HCT116 (cell line): ENCODE results near the gene PITRM1. TPM values are rescaled to one million over a fixed set of nuclear protein-coding genes. Genes with fewer than 3 reads are reported as not detected.
"Not testable (repeated sequence)": the region's sequence is repeated elsewhere in the genome, so short reads cannot be mapped to it uniquely, and the experiment has no call there.

Source experiments
- ATAC-seq: fragments of 200-7000 bp; cut with Tn5 transposase; 2 replicates; pipeline ENCODE4 v1.9.1; 2020; ENCODE audit warnings: mild to moderate bottlenecking, moderate library complexity
- BruUV-seq: library from RNA; stranded (reverse); fragments of 400-500 nt; replicated peaks from 2 replicates; lab custom pipeline; 2021; lab: Mats Ljungman, UMichigan
- CTCF ChIA-PET: fragments of 300-600 bp; sonication (Branson Sonifier 250); formaldehyde crosslinking; loops from one replicate; lab custom pipeline; 2021; ENCODE audit warnings: antibody characterized with exemption; lab: Charles Lee
- POLR2A ChIA-PET: fragments of 300-600, 350-600 bp; sonication (Branson Sonifier 250); formaldehyde crosslinking; loops from one replicate; lab custom pipeline; 2021; ENCODE audit warnings: antibody characterized with exemption; lab: Charles Lee
- RAD21 ChIA-PET, 2 experiments: fragments of 300-600 bp; sonication (Branson Sonifier 250); formaldehyde crosslinking; loops; one replicate each; lab custom pipeline; 2023; ENCODE audit warnings: low total read pairs in 2 of 2; ENCODE audit not compliant: uncharacterized antibody in 2 of 2, unreplicated experiment in 2 of 2, low non-redundant PET in 1 of 2; lab: Charles Lee
- DNase-seq: peaks from one replicate; pipeline ENCODE4 v3.0.0-alpha.2; 2010; ENCODE audit warnings: low read depth, low spot score
- H2AFZ ChIP-seq: fragments of 200-600 bp; shearing (Covaris generic), sonication (generic); 2 replicates; pipeline ENCODE4 v1.6.1; 2017; ENCODE audit warnings: low read depth, mixed run types, mixed read lengths, antibody characterized with exemption, low read length; ENCODE audit not compliant: poor library complexity, severe bottlenecking
- H3K27ac ChIP-seq: 2 replicates; pipeline ENCODE4 v1.5.1; 2012; ENCODE audit warnings: low read depth, low read length
- H3K27me3 ChIP-seq: fragments of 200-600 bp; sonication (generic); 2 replicates; pipeline ENCODE4 v1.6.1; 2016; ENCODE audit warnings: mixed run types, low read length, mixed read lengths; ENCODE audit not compliant: insufficient read depth
- H3K36me3 ChIP-seq, 2 experiments: fragments of 200-500 bp in 1 of 2; fragments of 200-600 bp in 1 of 2; sonication (Bioruptor generic) in 1 of 2; sonication (generic) in 1 of 2; 2 replicates each; pipeline versions ENCODE4 v1.5.1 to v1.6.1; 2014 to 2016; ENCODE audit warnings: low read length in 2 of 2, inconsistent platforms in 1 of 2, mixed read lengths in 1 of 2, mixed run types in 1 of 2; ENCODE audit not compliant: insufficient read depth in 2 of 2, control insufficient read depth in 1 of 2
- H3K4me1 ChIP-seq, 2 experiments: fragments of 200-600 bp in 1 of 2; sonication (generic) in 1 of 2; 2 replicates each; pipeline versions ENCODE4 v1.5.1 to v1.6.1; 2012 to 2017; ENCODE audit warnings: low read length in 2 of 2, inconsistent platforms in 1 of 2, mild to moderate bottlenecking in 1 of 2, mixed read lengths in 1 of 2, mixed run types in 1 of 2, moderate library complexity in 1 of 2; ENCODE audit not compliant: insufficient read depth in 2 of 2, control insufficient read depth in 1 of 2
- H3K4me2 ChIP-seq: fragments of 200-600 bp; sonication (generic); 2 replicates; pipeline ENCODE4 v1.6.1; 2017; ENCODE audit warnings: mixed run types, low read length, mixed read lengths
- H3K4me3 ChIP-seq, 2 experiments: fragments of 200-600 bp in 1 of 2; sonication (generic) in 1 of 2; replicated peaks in 1 of 2; 2 replicates each; pipeline ENCODE4 v1.5.1; 2011 to 2016; ENCODE audit warnings: low read length in 2 of 2, control low read depth in 1 of 2, low read depth in 1 of 2, mild to moderate bottlenecking in 1 of 2, mixed read lengths in 1 of 2, mixed run types in 1 of 2
- H3K79me2 ChIP-seq: fragments of 200-600 bp; sonication (generic); 2 replicates; pipeline ENCODE4 v1.6.1; 2017; ENCODE audit warnings: mild to moderate bottlenecking, mixed run types, low read length, moderate library complexity, mixed read lengths; ENCODE audit not compliant: insufficient read depth
- H3K9ac ChIP-seq: fragments of 200-600 bp; sonication (generic); 2 replicates; pipeline ENCODE4 v1.6.1; 2016; ENCODE audit warnings: low read length, mixed read lengths
- H3K9me2 ChIP-seq: fragments of 200-600 bp; sonication (generic), shearing (Covaris generic); 2 replicates; pipeline ENCODE4 v1.6.1; 2017; ENCODE audit warnings: mixed run types, mild to moderate bottlenecking, moderate library complexity; ENCODE audit not compliant: insufficient read depth
- H3K9me3 ChIP-seq, 2 experiments: fragments of 200-500 bp in 1 of 2; fragments of 200-600 bp in 1 of 2; sonication (Bioruptor generic) in 1 of 2; sonication (generic) in 1 of 2; 2 replicates each; pipeline ENCODE4 v1.6.1; 2014 to 2017; ENCODE audit warnings: low read length in 2 of 2, mixed read lengths in 2 of 2, inconsistent platforms in 1 of 2, low read depth in 1 of 2, mild to moderate bottlenecking in 1 of 2, mixed run types in 1 of 2, moderate library complexity in 1 of 2; ENCODE audit not compliant: control insufficient read depth in 1 of 2, insufficient read depth in 1 of 2
- H4K20me1 ChIP-seq: fragments of 200-600 bp; sonication (generic), shearing (Covaris generic); 2 replicates; pipeline ENCODE4 v1.6.1; 2017; ENCODE audit warnings: mixed run types, mild to moderate bottlenecking, moderate library complexity; ENCODE audit not compliant: insufficient read depth
- EGR1 ChIP-seq: IDR thresholded peaks from 2 replicates; pipeline ENCODE4 v1.6.1; 2012; ENCODE audit warnings: low read depth
- ELF1 ChIP-seq: IDR thresholded peaks from 2 replicates; pipeline ENCODE4 v1.6.1; 2012; ENCODE audit warnings: low read depth, borderline replicate concordance
- EZH2 ChIP-seq: fragments of 200-600 bp; sonication (generic); IDR thresholded peaks from 2 replicates; pipeline ENCODE4 v1.6.1; 2017; ENCODE audit warnings: antibody characterized with exemption, mixed run types
- EZH2phosphoT487 ChIP-seq: fragments of 200-600 bp; IDR thresholded peaks from 2 replicates; pipeline ENCODE4 v1.6.1; 2018; ENCODE audit warnings: antibody characterized with exemption, borderline replicate concordance
- FOSL1 ChIP-seq: IDR thresholded peaks from 2 replicates; pipeline ENCODE4 v1.6.1; 2012; ENCODE audit warnings: low read depth
- JUND ChIP-seq: IDR thresholded peaks from 2 replicates; pipeline ENCODE4 v1.6.1; 2012
- POLR2A ChIP-seq: IDR thresholded peaks from 2 replicates; pipeline ENCODE4 v1.7.0; 2011; ENCODE audit warnings: borderline replicate concordance; ENCODE audit not compliant: insufficient read depth, insufficient read length; ENCODE audit errors: extremely low read depth
- RAD21 ChIP-seq: IDR thresholded peaks from 2 replicates; pipeline ENCODE4 v1.6.1; 2012; ENCODE audit warnings: low read depth, mild to moderate bottlenecking
- SIN3A ChIP-seq: IDR thresholded peaks from 2 replicates; pipeline ENCODE4 v1.6.1; 2012; ENCODE audit warnings: low read depth
- SP1 ChIP-seq: IDR thresholded peaks from 2 replicates; pipeline ENCODE4 v1.6.1; 2012; ENCODE audit warnings: low read depth
- TCF7L2 ChIP-seq: IDR thresholded peaks from 2 replicates; pipeline ENCODE4 v1.7.0; 2011; ENCODE audit warnings: borderline replicate concordance, inconsistent platforms; ENCODE audit not compliant: insufficient read depth, insufficient read length; ENCODE audit errors: extremely low read depth
- YY1 ChIP-seq: IDR thresholded peaks from 2 replicates; pipeline ENCODE4 v1.6.1; 2011; ENCODE audit warnings: low read length, low read depth, moderate library complexity, mild to moderate bottlenecking; ENCODE audit not compliant: insufficient replicate concordance; ENCODE audit errors: extremely low read depth
- ZFX ChIP-seq: fragments of 450-650 bp; IDR thresholded peaks from 2 replicates; pipeline ENCODE4 v1.6.1; 2017
- ZNF274 ChIP-seq: fragments of 200-500 bp; sonication (Bioruptor generic); IDR thresholded peaks from 2 replicates; pipeline ENCODE4 v1.6.1; 2014; ENCODE audit warnings: mild to moderate bottlenecking, low read depth, low read length, inconsistent platforms
- intact Hi-C: fragments of 100-400 bp; cut with micrococcal nuclease; formaldehyde crosslinking; loops from 2 replicates; pipeline ENCODE4 v1.10.0; 2022
- total RNA-seq: library from RNA; stranded (reverse); gene quantifications from one replicate; pipeline ENCODE4 v1.2.1, GENCODE V29; 2021; ENCODE audit not compliant: unreplicated experiment
- TF ChIP-seq, protein P1 (sequence below): IDR thresholded peaks from 2 replicates; pipeline ENCODE4 v1.6.1; 2012

The PITRM1 gene
- total RNA-seq, 1 experiment from 2014 or later = 59.5 TPM

DNA sequence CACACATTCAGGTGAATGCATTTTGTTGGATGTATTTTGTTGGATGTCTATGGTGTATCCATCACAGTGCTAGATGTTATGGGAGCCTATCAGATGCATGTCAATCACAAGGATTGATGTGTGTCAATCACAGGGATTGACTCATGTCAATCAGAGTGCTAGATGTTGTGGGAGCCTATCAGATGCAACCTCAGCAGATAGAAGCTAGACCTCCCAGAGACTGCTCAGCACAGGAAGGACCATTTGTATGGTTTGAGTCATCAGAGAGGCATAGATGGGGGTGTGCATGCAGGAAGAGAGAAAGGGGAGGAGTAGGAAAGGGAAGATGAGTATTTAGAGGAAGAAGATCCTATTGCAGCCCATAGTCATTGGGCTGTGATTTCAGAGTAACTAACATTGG, 48.3 kb upstream of the PITRM1 start:
- CTCF ChIA-PET = no interaction called here
- TF ChIP-seq, protein P1, sequence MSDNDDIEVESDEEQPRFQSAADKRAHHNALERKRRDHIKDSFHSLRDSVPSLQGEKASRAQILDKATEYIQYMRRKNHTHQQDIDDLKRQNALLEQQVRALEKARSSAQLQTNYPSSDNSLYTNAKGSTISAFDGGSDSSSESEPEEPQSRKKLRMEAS = no peak
- TF ChIP-seq EZH2phosphoT487 = no peak
- TF ChIP-seq SP1 = no peak
- TF ChIP-seq ZFX = no peak
- no peak for TF ChIP-seq POLR2A
- TF ChIP-seq SIN3A = no peak
- TF ChIP-seq ELF1 = no peak
- no peak for TF ChIP-seq YY1
- no peak for TF ChIP-seq ZNF274
- TF ChIP-seq JUND = no peak
- TF ChIP-seq EZH2 = no peak
- no peak for TF ChIP-seq TCF7L2
- TF ChIP-seq EGR1 = no peak
- TF ChIP-seq FOSL1 = no peak
- no peak for TF ChIP-seq RAD21
- intact Hi-C loops = no loop called here

DNA sequence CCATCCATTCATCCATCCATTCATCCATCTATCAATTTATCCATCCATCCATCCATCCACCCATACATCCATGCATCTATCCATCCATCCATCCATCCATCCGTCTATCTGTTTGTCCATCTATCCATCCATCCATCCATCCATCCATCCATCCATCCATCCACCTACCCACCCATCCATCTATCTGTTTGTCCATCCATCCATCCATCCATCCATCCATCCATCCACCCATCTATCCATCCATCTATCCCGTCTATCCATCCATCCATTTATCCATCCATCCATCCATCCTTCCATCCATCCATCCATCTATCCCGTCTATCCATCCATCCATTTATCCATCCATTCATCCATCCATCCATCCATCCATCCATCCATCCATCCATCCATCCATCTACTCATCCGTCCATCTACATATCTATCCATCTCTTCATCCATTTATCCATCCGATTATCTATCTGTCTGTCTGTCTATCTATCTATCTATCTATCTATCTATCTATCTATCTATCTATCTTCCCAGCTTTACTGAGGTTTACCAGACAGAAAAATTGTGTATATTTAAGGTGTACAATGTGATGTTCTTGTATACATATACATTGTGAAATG, 46.5 kb upstream of the PITRM1 start:
- H3K36me3 ChIP-seq, BruUV-seq, H3K4me2 ChIP-seq, H3K4me1 ChIP-seq, H3K27me3 ChIP-seq, H2AFZ ChIP-seq, H3K79me2 ChIP-seq, DNase-seq, H3K9me3 ChIP-seq, ATAC-seq, H3K27ac ChIP-seq, H4K20me1 ChIP-seq, H3K9me2 ChIP-seq, RAD21 ChIA-PET, H3K4me3 ChIP-seq, H3K9ac ChIP-seq, POLR2A ChIA-PET, intact Hi-C loops, CTCF ChIA-PET: not testable (repeated sequence)

More for the DNA sequence above, 48.3 kb upstream of the PITRM1 start:
- Histone ChIP-seq H3K27me3 (no peaks in the 10 kb centered on the region), H3K4me1 (no peaks in the 10 kb centered on the region), H4K20me1 (no peaks in the 10 kb centered on the region), H3K9me3 (no peaks in the 10 kb centered on the region), H3K9me2 (no peaks in the 10 kb centered on the region), H3K36me3 (no peaks in the 10 kb centered on the region), H3K4me3 (no peak overlapping the region), H3K4me2 (no peak overlapping the region), H3K27ac (no peak overlapping the region), H3K9ac (no peak overlapping the region), H3K79me2 (no peaks in the 10 kb centered on the region), H2AFZ (no peak overlapping the region)
- BruUV-seq = no TSS peak
- ATAC-seq = no peak
- POLR2A ChIA-PET = no interaction called here
- RAD21 ChIA-PET = no interaction called here
- DNase-seq = no peak
